ENCODE data around the gene ANGPTL1.

DNA sequence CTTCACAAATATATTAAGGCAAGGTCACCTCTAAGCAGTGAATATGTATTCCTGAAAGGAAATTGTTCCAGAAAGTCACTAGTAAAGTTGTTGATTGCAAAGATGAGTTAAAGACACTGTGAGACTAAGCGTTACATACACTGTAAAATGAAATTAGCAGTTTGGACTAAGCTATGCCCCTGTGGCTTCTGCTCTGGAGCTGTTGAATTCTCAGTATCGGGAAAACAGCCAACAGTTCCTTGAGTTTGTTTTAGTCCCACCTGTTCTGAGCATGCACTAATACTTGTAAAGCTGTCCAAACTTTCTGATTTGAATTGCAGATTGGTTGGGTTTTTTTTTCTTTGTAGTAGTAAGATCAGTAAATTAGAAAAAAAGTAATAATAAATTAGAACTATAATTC is 21.0 kb downstream of the ANGPTL1 start:
- TF ChIP-seq, protein P1, sequence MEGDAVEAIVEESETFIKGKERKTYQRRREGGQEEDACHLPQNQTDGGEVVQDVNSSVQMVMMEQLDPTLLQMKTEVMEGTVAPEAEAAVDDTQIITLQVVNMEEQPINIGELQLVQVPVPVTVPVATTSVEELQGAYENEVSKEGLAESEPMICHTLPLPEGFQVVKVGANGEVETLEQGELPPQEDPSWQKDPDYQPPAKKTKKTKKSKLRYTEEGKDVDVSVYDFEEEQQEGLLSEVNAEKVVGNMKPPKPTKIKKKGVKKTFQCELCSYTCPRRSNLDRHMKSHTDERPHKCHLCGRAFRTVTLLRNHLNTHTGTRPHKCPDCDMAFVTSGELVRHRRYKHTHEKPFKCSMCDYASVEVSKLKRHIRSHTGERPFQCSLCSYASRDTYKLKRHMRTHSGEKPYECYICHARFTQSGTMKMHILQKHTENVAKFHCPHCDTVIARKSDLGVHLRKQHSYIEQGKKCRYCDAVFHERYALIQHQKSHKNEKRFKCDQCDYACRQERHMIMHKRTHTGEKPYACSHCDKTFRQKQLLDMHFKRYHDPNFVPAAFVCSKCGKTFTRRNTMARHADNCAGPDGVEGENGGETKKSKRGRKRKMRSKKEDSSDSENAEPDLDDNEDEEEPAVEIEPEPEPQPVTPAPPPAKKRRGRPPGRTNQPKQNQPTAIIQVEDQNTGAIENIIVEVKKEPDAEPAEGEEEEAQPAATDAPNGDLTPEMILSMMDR (IDR thresholded peaks at IDR 0.05): no peak
- TF ChIP-seq POLR2A (IDR thresholded peaks at IDR 0.05): no peak
